ENCODE results near the gene ACTR3. TPM values are rescaled to one million over a fixed set of nuclear protein-coding genes. Genes with fewer than 3 reads are reported as not detected.

The ACTR3 gene
- total RNA-seq, 1 experiment from 2014 or later, result 169 TPM

GRCh38 chr2:113889471-113890252 is at the start of gene ACTR3 (continued):
- TF ChIP-seq E2F5 (CRISPR knock-in tag; IDR thresholded peaks at IDR 0.05) (0 out of 2 replicates have a peak, but pooled peaks have one; percentile 42), E2F1 (CRISPR knock-in tag; IDR thresholded peaks at IDR 0.05) (no peak)

GRCh38 chr2:113840518-113840917 is 49.4 kb upstream of the ACTR3 start:
- Mint-ChIP-seq H3K36me3 (peaks cover 3% of the 10 kb centered on the region; the same call in 1 of the 2 replicates), H3K9me3 (peaks cover 7% of the 10 kb centered on the region), H3K4me1 (peaks cover 15% of the 10 kb centered on the region), H3K4me3 (no peak overlapping the region), H3K27ac (no peak overlapping the region; the same call in 1 of the 2 replicates), H3K27me3 (ENCODE audit: low read depth) (no peaks in the 10 kb centered on the region; the same call in 1 of the 2 replicates)
- CTCF ChIA-PET, result interaction anchor here (0.9 kb wide), 1 partner anchor 48 kb away, joined by 3 read pairs; no protein-coding TSS in a partner anchor
- ATAC-seq (no peak; the same call in 1 of the 2 replicates), DNase-seq (ENCODE audit: low spot score) (no peak)
- POLR2A ChIA-PET, result no interaction called here
- TF ChIP-seq ZNF219 (CRISPR knock-in tag; IDR thresholded peaks at IDR 0.05; ENCODE audit: borderline replicate concordance) (no peak), ZNF232 (CRISPR knock-in tag; IDR thresholded peaks at IDR 0.05) (no peak), MAX (CRISPR knock-in tag; IDR thresholded peaks at IDR 0.05) (no peak), HMGXB4 (CRISPR knock-in tag; IDR thresholded peaks at IDR 0.05) (no peak), FOXP4 (CRISPR knock-in tag; IDR thresholded peaks at IDR 0.05) (no peak), GTF2I (CRISPR knock-in tag; conservative IDR thresholded peaks at IDR 0.05) (no peak), OVOL2 (CRISPR knock-in tag; IDR thresholded peaks at IDR 0.05; ENCODE audit: borderline replicate concordance) (no peak), SP1 (CRISPR knock-in tag; conservative IDR thresholded peaks at IDR 0.05) (no peak), FOXJ3 (CRISPR knock-in tag; IDR thresholded peaks at IDR 0.05; ENCODE audit: borderline replicate concordance) (no peak), NR2C2 (CRISPR knock-in tag; IDR thresholded peaks at IDR 0.05) (no peak), JUN (CRISPR knock-in tag; IDR thresholded peaks at IDR 0.05) (no peak), GABPB1 (CRISPR knock-in tag; IDR thresholded peaks at IDR 0.05) (no peak)

GRCh38 chr2:113842919-113843736 is 46.8 kb upstream of the ACTR3 start:
- DNase-seq (ENCODE audit: low spot score), result no peak
- no peaks in the 10 kb centered on the region; the same call in 1 of the 2 replicates for H3K27me3 Mint-ChIP-seq (ENCODE audit: low read depth)
- no peak overlapping the region for H3K27ac Mint-ChIP-seq
- peaks cover 15% of the 10 kb centered on the region for H3K4me1 Mint-ChIP-seq
- peaks cover 30% of the 10 kb centered on the region for H3K9me3 Mint-ChIP-seq
- ATAC-seq, result no peak
- no peak overlapping the region for H3K4me3 Mint-ChIP-seq
- ChIA-PET POLR2A (no interaction called here), CTCF (interaction anchor here (0.6 kb wide), 1 partner anchor 107 kb away, joined by 3 read pairs; no protein-coding TSS in a partner anchor)
- H3K36me3 Mint-ChIP-seq, result peaks cover 8% of the 10 kb centered on the region
- no peak for TF ChIP-seq ZBTB21 (CRISPR knock-in tag; IDR thresholded peaks at IDR 0.05; ENCODE audit: borderline replicate concordance)
- no peak for TF ChIP-seq CDX4 (CRISPR knock-in tag; IDR thresholded peaks at IDR 0.05; ENCODE audit: borderline replicate concordance)
- TF ChIP-seq EMX1 (CRISPR knock-in tag; IDR thresholded peaks at IDR 0.05), result no peak
- no peak for TF ChIP-seq PRDM15 (CRISPR knock-in tag; IDR thresholded peaks at IDR 0.05)
- no peak for TF ChIP-seq HMGXB4 (CRISPR knock-in tag; IDR thresholded peaks at IDR 0.05)

Data from WTC11 (cell line).